ENCODE results near the gene SLC44A4.

The SLC44A4 gene

DNA sequence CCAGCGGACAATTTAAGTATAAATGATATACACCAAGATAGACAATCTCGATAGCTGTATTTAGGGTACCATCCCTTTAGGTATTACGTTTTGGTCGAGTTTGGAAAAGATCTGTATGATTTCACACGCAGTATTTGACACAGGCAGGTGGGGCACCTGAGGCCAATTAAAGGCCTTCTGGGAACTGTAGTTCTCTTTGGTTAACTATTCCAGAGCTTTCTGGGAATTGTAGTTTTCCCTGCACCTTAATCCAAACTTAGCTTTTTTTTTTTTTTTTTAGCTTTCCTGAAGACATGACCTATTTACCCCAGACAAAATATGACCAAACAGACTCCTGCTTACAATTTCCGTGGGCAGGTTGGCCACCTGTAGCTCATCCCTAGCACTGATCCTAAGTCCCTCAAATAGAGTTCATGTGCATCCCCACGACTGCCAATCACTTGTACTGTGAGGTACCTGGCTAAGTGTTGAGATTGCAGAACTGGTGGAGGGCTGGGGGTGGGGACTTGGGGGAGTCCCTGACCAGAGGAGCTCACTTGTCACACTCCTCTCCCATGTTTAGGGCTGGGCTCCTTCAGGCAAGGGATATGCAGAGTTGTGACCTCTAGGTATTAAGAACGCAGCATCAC is 19.7 kb upstream of the SLC44A4 start:
- peaks cover 46% of the 10 kb centered on the region for H3K4me1 ChIP-seq (ENCODE audit: insufficient read depth, low read length, severe bottlenecking)
- no peaks in the 10 kb centered on the region for H3F3A ChIP-seq (ENCODE audit: insufficient read depth, low read length)
- no peaks in the 10 kb centered on the region for H3K27me3 ChIP-seq (ENCODE audit: insufficient read depth, low read length)
- peak overlapping the region; percentile 86 for H3K9ac ChIP-seq (ENCODE audit: low read length)
- peak overlapping the region; percentile 81 for H3K27ac ChIP-seq (ENCODE audit: low read depth, low read length, poor library complexity, severe bottlenecking)
- H3K36me3 ChIP-seq (ENCODE audit: insufficient read depth, low read length): peaks cover 16% of the 10 kb centered on the region; the same call in 1 of the 2 replicates
- no peaks in the 10 kb centered on the region for H3K79me2 ChIP-seq (ENCODE audit: insufficient read depth, low read length)
- H3K9me2 ChIP-seq (ENCODE audit: low read depth, low read length): no peaks in the 10 kb centered on the region
- H3K4me2 ChIP-seq (ENCODE audit: low read length): peak overlapping the region; percentile 68
- H2AFZ ChIP-seq (ENCODE audit: low read length): no peak overlapping the region
- no peak for TF ChIP-seq EZH2 (IDR thresholded peaks at IDR 0.05; ENCODE audit: borderline replicate concordance, low read length)
- TF ChIP-seq, protein P1, sequence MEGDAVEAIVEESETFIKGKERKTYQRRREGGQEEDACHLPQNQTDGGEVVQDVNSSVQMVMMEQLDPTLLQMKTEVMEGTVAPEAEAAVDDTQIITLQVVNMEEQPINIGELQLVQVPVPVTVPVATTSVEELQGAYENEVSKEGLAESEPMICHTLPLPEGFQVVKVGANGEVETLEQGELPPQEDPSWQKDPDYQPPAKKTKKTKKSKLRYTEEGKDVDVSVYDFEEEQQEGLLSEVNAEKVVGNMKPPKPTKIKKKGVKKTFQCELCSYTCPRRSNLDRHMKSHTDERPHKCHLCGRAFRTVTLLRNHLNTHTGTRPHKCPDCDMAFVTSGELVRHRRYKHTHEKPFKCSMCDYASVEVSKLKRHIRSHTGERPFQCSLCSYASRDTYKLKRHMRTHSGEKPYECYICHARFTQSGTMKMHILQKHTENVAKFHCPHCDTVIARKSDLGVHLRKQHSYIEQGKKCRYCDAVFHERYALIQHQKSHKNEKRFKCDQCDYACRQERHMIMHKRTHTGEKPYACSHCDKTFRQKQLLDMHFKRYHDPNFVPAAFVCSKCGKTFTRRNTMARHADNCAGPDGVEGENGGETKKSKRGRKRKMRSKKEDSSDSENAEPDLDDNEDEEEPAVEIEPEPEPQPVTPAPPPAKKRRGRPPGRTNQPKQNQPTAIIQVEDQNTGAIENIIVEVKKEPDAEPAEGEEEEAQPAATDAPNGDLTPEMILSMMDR (IDR thresholded peaks at IDR 0.05; ENCODE audit: low read length): no peak
- H4K20me1 ChIP-seq (ENCODE audit: insufficient read depth, low read length): no peaks in the 10 kb centered on the region
- no peaks in the 10 kb centered on the region for H3K9me3 ChIP-seq (ENCODE audit: low read length)
- peak overlapping the region; percentile 69 for H3K4me3 ChIP-seq (ENCODE audit: low read depth, low read length, poor library complexity, severe bottlenecking)

DNA sequence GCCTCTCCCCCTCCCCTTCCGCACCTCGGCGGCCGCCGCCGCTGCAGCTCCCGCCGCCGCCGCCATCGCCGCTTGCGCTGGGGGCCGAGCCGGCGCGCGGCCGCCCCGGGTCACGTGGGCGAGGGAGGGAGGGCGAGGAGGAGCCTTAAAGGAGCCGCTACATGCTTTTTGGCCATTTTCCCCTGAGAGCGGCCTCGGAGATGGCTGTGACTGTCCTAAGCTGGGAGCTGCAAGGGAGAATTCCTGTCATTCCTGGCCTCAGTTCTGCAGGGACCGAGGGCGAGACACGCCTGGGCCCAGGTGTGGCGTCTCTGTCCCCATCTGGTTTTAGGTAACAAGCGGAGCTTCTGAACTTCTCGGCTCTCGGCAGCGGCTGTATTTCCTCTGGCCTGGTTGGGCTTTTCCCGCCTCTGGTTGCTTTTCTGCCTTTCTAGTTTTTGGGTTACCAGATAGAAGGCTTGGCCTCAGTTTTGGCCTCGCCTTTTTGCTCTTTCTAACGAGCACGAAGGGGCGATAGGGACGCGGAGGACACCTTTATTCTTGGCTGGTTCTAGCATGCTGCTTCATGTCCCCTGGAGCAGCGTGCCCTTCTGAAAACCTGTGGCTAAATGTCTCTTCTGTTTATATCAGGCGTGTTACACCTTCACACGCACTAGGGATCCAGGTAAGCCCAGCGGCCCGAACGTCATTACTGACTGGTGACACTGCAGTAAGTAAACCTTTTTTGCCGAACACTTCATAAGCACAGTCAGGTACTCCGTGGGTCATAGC is 19.0 kb upstream of the SLC44A4 start, which contains the start of gene EHMT2:
Gene EHMT2 (minus strand): TSS at position 87 of the 771 bp plus-strand sequence. CDS start 21 bp downstream, at position 66.
- Histone ChIP-seq H4K20me1 (ENCODE audit: insufficient read depth, low read length) (no peaks in the 10 kb centered on the region), H3K9me2 (ENCODE audit: low read depth, low read length) (no peaks in the 10 kb centered on the region), H3K79me2 (ENCODE audit: insufficient read depth, low read length) (no peaks in the 10 kb centered on the region), H3K4me2 (ENCODE audit: low read length) (peak within 1 kb of the TSS; percentile 91), H3K9ac (ENCODE audit: low read length) (peak within 1 kb of the TSS; percentile 86), H3K4me1 (ENCODE audit: insufficient read depth, low read length, severe bottlenecking) (peaks cover 46% of the 10 kb centered on the region), H2AFZ (ENCODE audit: low read length) (no peak within 1 kb of the TSS), H3K36me3 (ENCODE audit: insufficient read depth, low read length) (peaks cover 23% of the 10 kb centered on the region; the same call in 1 of the 2 replicates), H3K27me3 (ENCODE audit: insufficient read depth, low read length) (no peaks in the 10 kb centered on the region), H3F3A (ENCODE audit: insufficient read depth, low read length) (no peaks in the 10 kb centered on the region), H3K9me3 (ENCODE audit: low read length) (no peaks in the 10 kb centered on the region), H3K27ac (ENCODE audit: low read depth, low read length, poor library complexity, severe bottlenecking) (peak within 1 kb of the TSS; percentile 81), H3K4me3 (ENCODE audit: low read depth, low read length, poor library complexity, severe bottlenecking) (peak within 1 kb of the TSS; percentile 69)
- TF ChIP-seq, protein P1 (IDR thresholded peaks at IDR 0.05; ENCODE audit: low read length): no peak
- TF ChIP-seq EZH2 (IDR thresholded peaks at IDR 0.05; ENCODE audit: borderline replicate concordance, low read length): no peak

DNA sequence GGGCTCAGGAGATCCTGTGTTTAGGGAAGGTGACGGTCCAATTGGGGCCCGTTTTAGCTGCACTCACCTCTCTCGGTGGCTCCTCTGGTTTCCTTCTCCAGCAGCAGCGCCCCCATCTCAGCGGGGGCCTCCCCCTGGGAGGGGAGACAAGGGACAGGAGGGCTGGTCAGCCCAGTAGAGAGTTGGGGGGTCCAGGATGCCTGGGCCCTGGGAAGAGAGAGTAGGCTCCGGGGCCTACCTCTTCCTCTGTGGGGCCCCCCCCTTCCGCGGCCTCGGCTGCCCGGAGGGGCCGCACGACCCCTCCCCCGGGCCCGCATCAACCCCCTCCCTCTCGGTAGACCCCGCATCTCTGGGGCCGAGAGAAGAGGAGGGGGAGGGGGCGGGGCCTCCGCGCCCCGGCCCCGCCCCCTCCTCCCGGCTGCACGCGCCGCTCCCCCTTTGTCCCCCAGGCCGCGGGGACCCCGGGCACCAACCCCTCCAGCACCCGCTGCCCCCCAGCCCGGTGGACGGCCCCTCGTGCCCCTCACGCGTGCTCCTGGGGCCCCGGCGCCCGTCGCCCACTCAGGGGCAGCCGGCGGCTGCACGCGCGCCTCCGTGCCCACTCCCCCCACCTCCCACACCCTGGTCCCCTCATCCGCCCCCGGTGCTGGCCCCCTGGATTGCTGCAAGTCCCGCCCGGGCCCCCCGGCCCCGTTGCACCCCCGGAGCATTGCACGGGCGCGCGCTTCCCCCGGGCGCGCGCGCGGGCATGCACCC is 18.2 kb upstream of the SLC44A4 start:
- H2AFZ ChIP-seq (ENCODE audit: low read length): no peak overlapping the region
- peak overlapping the region; percentile 86 for H3K9ac ChIP-seq (ENCODE audit: low read length)
- no peaks in the 10 kb centered on the region for H3K9me2 ChIP-seq (ENCODE audit: low read depth, low read length)
- no peaks in the 10 kb centered on the region for H3K9me3 ChIP-seq (ENCODE audit: low read length)
- peak overlapping the region; percentile 91 for H3K4me2 ChIP-seq (ENCODE audit: low read length)
- H3K79me2 ChIP-seq (ENCODE audit: insufficient read depth, low read length): no peaks in the 10 kb centered on the region
- H4K20me1 ChIP-seq (ENCODE audit: insufficient read depth, low read length): no peaks in the 10 kb centered on the region
- peak overlapping the region; percentile 69 for H3K4me3 ChIP-seq (ENCODE audit: low read depth, low read length, poor library complexity, severe bottlenecking)
- peaks cover 30% of the 10 kb centered on the region; the same call in 1 of the 2 replicates for H3K36me3 ChIP-seq (ENCODE audit: insufficient read depth, low read length)
- H3F3A ChIP-seq (ENCODE audit: insufficient read depth, low read length): no peaks in the 10 kb centered on the region
- no peak for TF ChIP-seq EZH2 (IDR thresholded peaks at IDR 0.05; ENCODE audit: borderline replicate concordance, low read length)
- TF ChIP-seq, protein P1 (IDR thresholded peaks at IDR 0.05; ENCODE audit: low read length): no peak
- H3K4me1 ChIP-seq (ENCODE audit: insufficient read depth, low read length, severe bottlenecking): peaks cover 41% of the 10 kb centered on the region
- H3K27me3 ChIP-seq (ENCODE audit: insufficient read depth, low read length): no peaks in the 10 kb centered on the region
- H3K27ac ChIP-seq (ENCODE audit: low read depth, low read length, poor library complexity, severe bottlenecking): peak overlapping the region; percentile 64

Data from OCI-LY1 (cell line).